ENCODE results near the gene MAJIN.
"Not testable (repeated sequence)": the region's sequence is repeated elsewhere in the genome, so short reads cannot be mapped to it uniquely, and the experiment has no call there.

The MAJIN gene

GRCh38 chr11:64971421-64972233 is at the start of gene MAJIN:
Gene MAJIN, minus strand, starts transcription at chr11:64972108. Its CDS starts 12,703 bp downstream, at chr11:64959405.
- Mint-ChIP-seq H3K36me3 (ENCODE audit: low read depth) (peaks cover 4% of the 10 kb centered on the region), H3K9me3 (no peaks in the 10 kb centered on the region), H3K27ac (peak within 1 kb of the TSS; percentile 86), H3K4me3 (peak within 1 kb of the TSS; percentile 61), H3K27me3 (peaks cover 7% of the 10 kb centered on the region), H3K4me1 (ENCODE audit: low read depth) (peaks cover 43% of the 10 kb centered on the region)

- Mint-ChIP-seq H3K4me1 (ENCODE audit: low read depth) (peaks cover 10% of the 10 kb centered on the region), H3K27ac (no peak overlapping the region), H3K4me3 (no peak overlapping the region), H3K36me3 (ENCODE audit: low read depth) (peaks cover 23% of the 10 kb centered on the region), H3K9me3 (no peaks in the 10 kb centered on the region), H3K27me3 (no peaks in the 10 kb centered on the region)
These were observed 49.6 kb upstream of the MAJIN start for GRCh38 chr11:65021509-65021908.

GRCh38 chr11:65021003-65021402 is 49.1 kb upstream of the MAJIN start:
- Mint-ChIP-seq H3K9me3 (no peaks in the 10 kb centered on the region), H3K4me3 (no peak overlapping the region), H3K27me3 (no peaks in the 10 kb centered on the region), H3K36me3 (ENCODE audit: low read depth) (peaks cover 26% of the 10 kb centered on the region), H3K4me1 (ENCODE audit: low read depth) (peaks cover 15% of the 10 kb centered on the region), H3K27ac (no peak overlapping the region)

GRCh38 chr11:65019824-65020223 is 47.9 kb upstream of the MAJIN start:
- Mint-ChIP-seq H3K36me3 (ENCODE audit: low read depth) (peaks cover 26% of the 10 kb centered on the region), H3K27ac (no peak overlapping the region), H3K4me3 (no peak overlapping the region), H3K27me3 (no peaks in the 10 kb centered on the region), H3K4me1 (ENCODE audit: low read depth) (peaks cover 21% of the 10 kb centered on the region), H3K9me3 (no peaks in the 10 kb centered on the region)

- peaks cover 26% of the 10 kb centered on the region for H3K36me3 Mint-ChIP-seq (ENCODE audit: low read depth)
- no peak overlapping the region for H3K27ac Mint-ChIP-seq
- H3K4me3 Mint-ChIP-seq = no peak overlapping the region
- no peaks in the 10 kb centered on the region for H3K9me3 Mint-ChIP-seq
- H3K27me3 Mint-ChIP-seq = no peaks in the 10 kb centered on the region
- H3K4me1 Mint-ChIP-seq (ENCODE audit: low read depth) = peaks cover 28% of the 10 kb centered on the region
These were observed 46.0 kb upstream of the MAJIN start for GRCh38 chr11:65017937-65018336.

GRCh38 chr11:65016705-65017104 is 44.8 kb upstream of the MAJIN start:
- no peaks in the 10 kb centered on the region for H3K9me3 Mint-ChIP-seq
- H3K4me3 Mint-ChIP-seq = peak overlapping the region; percentile 17
- no peaks in the 10 kb centered on the region for H3K27me3 Mint-ChIP-seq
- H3K4me1 Mint-ChIP-seq (ENCODE audit: low read depth) = peaks cover 30% of the 10 kb centered on the region
- H3K36me3 Mint-ChIP-seq (ENCODE audit: low read depth) = peaks cover 26% of the 10 kb centered on the region
- H3K27ac Mint-ChIP-seq = peak overlapping the region; percentile 37

GRCh38 chr11:65014726-65015227 is 42.9 kb upstream of the MAJIN start:
- no peaks in the 10 kb centered on the region for H3K9me3 Mint-ChIP-seq
- H3K36me3 Mint-ChIP-seq (ENCODE audit: low read depth) = peaks cover 25% of the 10 kb centered on the region
- H3K27ac Mint-ChIP-seq = peak overlapping the region; percentile 94
- H3K4me3 Mint-ChIP-seq = peak overlapping the region; percentile 87
- H3K27me3 Mint-ChIP-seq = no peaks in the 10 kb centered on the region
- peaks cover 30% of the 10 kb centered on the region for H3K4me1 Mint-ChIP-seq (ENCODE audit: low read depth)

GRCh38 chr11:65013888-65014725 is 42.2 kb upstream of the MAJIN start, which contains the start of gene ARL2:
Gene ARL2, plus strand, starts transcription at chr11:65014160. Its CDS starts 48 bp downstream, at chr11:65014208.
- H3K4me3 Mint-ChIP-seq = peak within 1 kb of the TSS; percentile 87
- H3K36me3 Mint-ChIP-seq (ENCODE audit: low read depth) = peaks cover 20% of the 10 kb centered on the region
- H3K9me3 Mint-ChIP-seq = no peaks in the 10 kb centered on the region
- H3K4me1 Mint-ChIP-seq (ENCODE audit: low read depth) = peaks cover 30% of the 10 kb centered on the region
- peak within 1 kb of the TSS; percentile 94 for H3K27ac Mint-ChIP-seq
- no peaks in the 10 kb centered on the region for H3K27me3 Mint-ChIP-seq

GRCh38 chr11:65013130-65013887 is 41.4 kb upstream of the MAJIN start:
- Mint-ChIP-seq H3K36me3 (ENCODE audit: low read depth) (peaks cover 20% of the 10 kb centered on the region), H3K27ac (peak overlapping the region; percentile 94), H3K27me3 (no peaks in the 10 kb centered on the region), H3K4me3 (peak overlapping the region; percentile 86), H3K9me3 (no peaks in the 10 kb centered on the region), H3K4me1 (ENCODE audit: low read depth) (peaks cover 30% of the 10 kb centered on the region)

GRCh38 chr11:65008873-65009272 is 37.0 kb upstream of the MAJIN start:
- Mint-ChIP-seq H3K4me3 (no peak overlapping the region), H3K4me1 (ENCODE audit: low read depth) (peaks cover 8% of the 10 kb centered on the region), H3K9me3 (no peaks in the 10 kb centered on the region), H3K27ac (no peak overlapping the region), H3K27me3 (no peaks in the 10 kb centered on the region), H3K36me3 (ENCODE audit: low read depth) (no peaks in the 10 kb centered on the region)

- Mint-ChIP-seq H3K4me3 (no peak overlapping the region), H3K27ac (no peak overlapping the region), H3K27me3 (no peaks in the 10 kb centered on the region), H3K9me3 (no peaks in the 10 kb centered on the region), H3K4me1 (ENCODE audit: low read depth) (peaks cover 3% of the 10 kb centered on the region), H3K36me3 (ENCODE audit: low read depth) (no peaks in the 10 kb centered on the region)
These were observed 36.1 kb upstream of the MAJIN start for GRCh38 chr11:65008016-65008415.

- not testable (repeated sequence) for H3K4me3 Mint-ChIP-seq; H3K9me3 Mint-ChIP-seq; H3K36me3 Mint-ChIP-seq (ENCODE audit: low read depth); H3K27me3 Mint-ChIP-seq; H3K27ac Mint-ChIP-seq; H3K4me1 Mint-ChIP-seq (ENCODE audit: low read depth)
These were observed 32.1 kb upstream of the MAJIN start for GRCh38 chr11:65003968-65004367.

- no peaks in the 10 kb centered on the region for H3K36me3 Mint-ChIP-seq (ENCODE audit: low read depth)
- no peaks in the 10 kb centered on the region for H3K9me3 Mint-ChIP-seq
- no peak overlapping the region for H3K4me3 Mint-ChIP-seq
- H3K27ac Mint-ChIP-seq = no peak overlapping the region
- peaks cover 7% of the 10 kb centered on the region for H3K4me1 Mint-ChIP-seq (ENCODE audit: low read depth)
- H3K27me3 Mint-ChIP-seq = no peaks in the 10 kb centered on the region
These were observed 31.4 kb upstream of the MAJIN start for GRCh38 chr11:65003282-65003681.

- Mint-ChIP-seq H3K4me3 (no peak overlapping the region), H3K36me3 (ENCODE audit: low read depth) (no peaks in the 10 kb centered on the region), H3K27me3 (no peaks in the 10 kb centered on the region), H3K27ac (no peak overlapping the region), H3K9me3 (no peaks in the 10 kb centered on the region), H3K4me1 (ENCODE audit: low read depth) (peaks cover 9% of the 10 kb centered on the region)
These were observed 30.8 kb upstream of the MAJIN start for GRCh38 chr11:65002706-65003105.

Data from stimulated activated naive CD8-positive, alpha-beta T cell treated with anti-CD3 and anti-CD28 coated beads, Interleukin-15, Interleukin-2, amounts not matched to agents 100 ng/mL and 50 ng/mL, for 24 hours (primary cell).